NCI-H2171 (cell line): ENCODE data around the gene HADH.
"Not testable (repeated sequence)": the region's sequence is repeated elsewhere in the genome, so short reads cannot be mapped to it uniquely, and the experiment has no call there.

Experiments used
- DNase-seq: peaks from one replicate; lab custom pipeline; 2025; lab: John Stamatoyannopoulos, UW

Gene HADH

GRCh38 chr4:107996949-107997788 lies 7.5 kb downstream of the HADH start:
- no peak for DNase-seq

- no peak for DNase-seq
These were observed 8.1 kb downstream of the HADH start for GRCh38 chr4:107997794-107998193.

- no peak for DNase-seq
These were observed 10.3 kb downstream of the HADH start for GRCh38 chr4:107999932-108000539.

GRCh38 chr4:108001540-108002135 lies 11.9 kb downstream of the HADH start:
- DNase-seq, result no peak

DNA sequence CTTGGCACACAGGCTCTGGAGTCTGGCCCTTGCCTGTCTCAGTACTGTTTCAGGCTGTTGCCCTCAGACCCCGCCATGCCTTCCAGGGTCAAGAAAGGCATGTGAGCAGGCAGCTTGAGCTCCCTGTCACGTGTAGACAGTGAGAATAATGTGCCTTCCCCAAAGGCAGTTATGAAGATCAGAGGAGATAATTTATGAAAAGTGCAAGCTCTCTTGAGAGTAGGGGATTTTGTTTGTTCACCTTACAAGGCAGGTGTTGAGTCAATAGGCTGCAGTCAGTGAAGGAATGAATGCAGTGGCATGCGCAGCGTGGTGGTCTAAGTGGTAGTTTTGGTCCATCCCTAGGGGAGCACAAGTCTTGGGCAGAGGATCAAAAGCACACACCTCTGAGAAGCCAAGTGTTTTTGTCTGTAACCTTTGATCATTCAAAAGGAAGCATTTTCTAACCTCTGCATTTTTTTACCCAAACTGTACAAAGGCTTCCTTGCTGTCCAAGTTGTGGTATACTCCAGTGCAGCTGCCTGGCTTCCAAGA lies 14.4 kb downstream of the HADH start:
- no peak for DNase-seq

DNA sequence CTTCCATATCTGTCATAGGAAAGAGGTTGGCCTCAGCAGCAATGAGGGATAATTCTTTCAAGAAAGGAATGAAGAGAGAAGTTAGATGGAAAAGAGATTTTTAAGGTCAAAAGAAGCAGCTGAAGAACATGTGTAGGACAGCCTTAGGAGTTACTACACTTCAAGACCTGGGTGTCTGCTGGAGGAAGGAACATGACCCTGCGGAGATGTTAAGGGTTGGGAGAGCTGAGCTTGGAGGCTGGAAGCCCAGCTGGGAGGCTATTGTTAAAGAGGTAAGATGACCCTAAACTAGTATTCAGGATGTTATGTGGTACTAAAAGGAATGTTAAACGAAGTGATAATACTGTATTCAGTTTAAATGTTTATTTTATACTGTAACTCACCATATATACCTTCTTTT lies 15.0 kb downstream of the HADH start:
- DNase-seq, result no peak

GRCh38 chr4:108005807-108006206 lies 16.1 kb downstream of the HADH start:
- no peak for DNase-seq

- DNase-seq, result no peak
These were observed 16.7 kb downstream of the HADH start for GRCh38 chr4:108006361-108006760.

DNA sequence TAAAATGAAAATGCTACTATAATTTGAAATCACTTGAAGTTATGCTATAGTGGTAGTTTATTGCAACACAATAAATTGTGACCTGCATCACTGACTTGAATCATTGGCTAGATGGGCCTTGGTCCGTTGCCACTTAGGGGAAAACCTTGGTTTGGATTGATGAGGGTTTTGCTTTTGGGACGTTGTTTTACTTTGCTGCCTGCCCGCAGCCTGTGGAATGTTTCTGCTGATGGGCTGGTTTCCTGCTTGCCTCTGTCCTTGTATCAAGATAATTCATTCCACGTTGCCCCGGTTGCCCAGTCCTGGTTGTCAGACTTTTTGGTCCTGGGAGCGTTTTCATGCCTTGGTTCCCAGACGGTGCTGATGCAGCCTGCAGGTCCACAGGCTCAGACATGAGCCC lies 18.3 kb downstream of the HADH start:
- DNase-seq, result no peak

- DNase-seq, result no peak
These were observed 19.0 kb downstream of the HADH start for GRCh38 chr4:108008721-108009120.

DNA sequence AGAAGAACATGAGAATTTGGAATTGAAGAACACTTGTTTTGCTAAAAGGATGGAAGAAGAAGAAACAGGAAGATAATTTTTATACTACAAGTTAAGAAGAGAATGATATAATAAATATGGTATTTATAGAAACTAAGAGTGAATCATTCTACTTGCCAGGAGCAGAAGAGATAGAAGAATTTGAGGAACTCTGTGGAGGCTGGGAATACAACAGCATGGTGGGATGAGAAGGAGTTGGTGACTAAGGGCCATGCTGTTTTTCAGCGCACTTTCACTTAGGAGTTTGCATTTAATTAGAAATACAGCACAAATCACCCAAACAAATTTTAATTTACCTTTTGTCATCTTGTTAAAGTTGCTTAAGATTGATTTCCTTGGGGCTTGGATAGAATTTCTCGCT lies 20.5 kb downstream of the HADH start:
- DNase-seq, result no peak

DNA sequence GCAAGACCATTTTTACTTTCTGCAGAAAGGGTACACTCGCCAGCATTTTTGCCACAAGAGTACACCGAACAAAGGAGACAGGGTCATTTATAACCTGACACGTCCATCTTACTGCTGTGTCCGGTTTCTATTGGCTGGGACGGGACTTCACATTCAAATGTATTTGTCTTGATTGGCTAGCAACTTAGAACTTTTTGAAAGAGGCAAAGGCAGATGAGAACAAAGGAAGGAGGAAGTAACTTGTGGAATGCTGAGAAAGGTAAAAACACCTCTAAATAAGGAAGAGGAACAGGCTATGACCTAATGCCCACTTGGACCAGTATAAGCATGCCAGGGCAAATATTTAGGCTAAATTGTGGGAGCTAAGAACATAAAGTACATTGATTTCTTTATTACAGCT lies 22.7 kb downstream of the HADH start:
- DNase-seq, result not testable (repeated sequence)

GRCh38 chr4:108013327-108013726 lies 23.6 kb downstream of the HADH start:
- no peak for DNase-seq

GRCh38 chr4:108013955-108014354 lies 24.3 kb downstream of the HADH start:
- DNase-seq, result no peak

DNA sequence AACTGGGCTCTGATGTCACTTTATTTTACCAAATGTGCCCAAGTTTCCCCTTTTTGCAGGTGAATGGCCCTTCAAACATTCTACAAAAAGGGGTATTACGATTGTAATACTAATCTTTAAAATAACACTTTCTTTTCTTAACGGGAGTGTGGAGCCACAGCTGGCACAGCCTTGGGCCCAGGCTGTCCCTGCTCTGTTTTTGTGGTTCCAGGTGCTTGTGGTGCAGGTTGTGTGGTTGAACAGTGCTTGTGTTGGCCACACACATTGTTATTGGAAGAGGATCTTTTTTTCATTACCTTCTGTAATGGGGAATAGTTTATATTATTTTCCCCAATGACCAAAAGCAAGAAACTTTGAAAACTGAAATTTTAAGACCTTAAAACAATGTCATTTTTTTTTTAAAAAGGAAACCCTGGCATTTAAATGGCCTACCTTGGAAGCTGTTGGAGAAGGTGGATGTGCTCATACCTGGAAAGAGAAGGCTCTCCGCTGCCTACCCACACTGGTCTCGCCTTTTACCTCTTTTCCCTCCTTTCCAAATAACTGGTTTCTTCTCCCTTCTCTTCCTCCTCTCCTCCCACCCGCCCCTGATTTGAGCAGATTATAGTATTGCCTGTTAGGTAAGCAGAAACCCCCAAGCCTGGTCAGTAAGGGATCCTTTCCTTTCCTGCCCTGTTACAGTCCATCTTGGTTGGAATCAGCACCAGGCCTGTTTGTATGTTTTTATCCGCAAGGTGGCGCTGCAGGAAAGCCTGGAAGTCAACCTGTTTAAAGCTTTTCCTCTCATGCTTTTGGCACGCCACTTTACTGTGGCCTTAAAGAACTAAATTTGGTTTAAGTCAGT lies 28.6 kb downstream of the HADH start:
- peak; percentile 1 for DNase-seq

DNA sequence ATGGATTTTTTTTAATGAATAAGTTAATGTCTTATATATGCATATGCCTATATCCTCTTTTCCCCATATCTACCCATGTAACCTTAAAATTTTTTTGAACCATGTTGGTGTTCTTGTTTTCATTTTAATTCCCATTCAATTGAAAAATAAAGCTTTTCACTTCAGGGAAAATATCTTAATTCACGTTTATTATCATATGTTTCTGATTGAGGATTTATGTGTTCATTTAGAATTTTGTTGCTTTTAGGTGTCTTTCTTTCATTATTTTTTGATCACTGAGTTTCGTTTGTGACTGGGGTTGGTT lies 29.1 kb downstream of the HADH start:
- DNase-seq, result no peak

DNA sequence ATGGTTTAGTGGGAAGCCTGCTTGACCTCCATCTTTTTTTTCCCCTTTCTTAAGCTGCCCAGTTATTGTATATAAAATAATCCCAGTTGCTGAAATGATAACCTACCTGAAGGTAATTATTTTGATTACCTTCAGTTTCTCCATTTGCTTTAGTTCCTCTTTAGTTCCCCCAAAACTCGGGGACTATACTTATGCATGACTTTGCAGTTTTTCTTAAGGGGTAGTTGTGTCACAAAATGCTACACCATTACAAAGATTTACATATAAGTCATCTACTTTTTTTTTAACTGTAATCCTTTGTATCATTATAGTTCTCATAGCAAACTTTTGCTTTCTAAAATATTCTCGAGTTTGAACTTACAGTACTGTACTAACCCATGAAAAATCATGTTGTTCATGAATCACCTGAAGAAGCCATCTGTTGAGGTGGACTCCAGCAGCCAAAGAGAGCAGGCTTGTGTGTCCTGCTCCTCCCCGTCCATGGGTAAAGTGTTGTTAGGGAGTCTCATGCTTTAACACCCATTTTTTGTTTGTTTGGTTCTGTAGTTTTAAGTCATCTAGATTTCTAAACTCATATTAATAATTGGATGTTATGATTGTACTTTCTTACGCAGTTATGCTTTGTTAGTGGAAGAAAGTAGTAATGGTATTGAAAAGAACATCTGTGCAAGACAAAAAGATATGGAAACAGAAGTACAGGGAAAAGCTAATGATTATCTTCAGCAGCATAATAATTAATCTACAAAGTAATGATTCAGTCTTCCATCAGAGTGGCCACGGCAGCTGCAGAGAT lies 34.6 kb downstream of the HADH start:
- DNase-seq, result no peak

- no peak for DNase-seq
These were observed 35.1 kb downstream of the HADH start for GRCh38 chr4:108024878-108025165.

DNA sequence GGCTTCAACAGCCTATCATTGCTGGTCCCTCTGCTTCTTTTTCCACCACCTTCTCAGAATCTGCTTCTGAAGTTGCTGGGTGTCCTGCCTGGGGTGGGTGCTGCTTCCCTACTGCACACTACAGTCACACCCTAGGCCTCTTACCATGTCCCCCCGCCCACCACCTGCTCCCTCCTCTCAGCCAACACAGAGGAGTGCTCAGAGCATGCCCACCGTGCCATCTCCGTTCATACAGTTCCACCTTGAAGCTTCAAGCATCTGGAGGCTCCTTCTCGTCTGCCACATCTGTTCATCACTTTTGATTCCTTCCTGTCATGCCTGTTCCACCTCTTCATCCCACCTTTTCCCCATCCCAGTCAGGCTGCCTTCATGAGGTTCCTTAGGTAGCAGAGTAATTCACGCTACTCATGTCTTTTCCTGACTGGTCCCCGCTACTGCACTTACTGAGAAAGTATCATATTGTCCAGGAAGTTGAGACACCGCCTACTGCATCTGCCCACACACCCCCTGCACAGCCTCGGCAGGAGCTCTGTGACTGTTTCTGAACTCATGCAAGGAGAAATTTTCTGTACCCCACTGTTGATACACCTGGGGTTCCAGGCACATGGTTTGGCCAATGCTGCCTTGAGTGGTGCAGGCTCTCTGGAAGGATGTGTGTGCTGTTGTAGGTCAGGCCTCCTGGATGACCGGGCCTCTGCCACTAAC lies 39.5 kb downstream of the HADH start:
- no peak for DNase-seq

- DNase-seq, result no peak
These were observed 40.0 kb downstream of the HADH start for GRCh38 chr4:108029731-108030130.

GRCh38 chr4:108030332-108030731 lies 40.6 kb downstream of the HADH start:
- DNase-seq, result no peak
